UCSD-AML1 (cell line): ENCODE results near the gene DDI1.

Source experiments
- DNase-seq: peaks from one replicate; lab custom pipeline; 2025; ENCODE audit not compliant: unreplicated experiment; lab: John Stamatoyannopoulos, UW

The DDI1 gene

DNA sequence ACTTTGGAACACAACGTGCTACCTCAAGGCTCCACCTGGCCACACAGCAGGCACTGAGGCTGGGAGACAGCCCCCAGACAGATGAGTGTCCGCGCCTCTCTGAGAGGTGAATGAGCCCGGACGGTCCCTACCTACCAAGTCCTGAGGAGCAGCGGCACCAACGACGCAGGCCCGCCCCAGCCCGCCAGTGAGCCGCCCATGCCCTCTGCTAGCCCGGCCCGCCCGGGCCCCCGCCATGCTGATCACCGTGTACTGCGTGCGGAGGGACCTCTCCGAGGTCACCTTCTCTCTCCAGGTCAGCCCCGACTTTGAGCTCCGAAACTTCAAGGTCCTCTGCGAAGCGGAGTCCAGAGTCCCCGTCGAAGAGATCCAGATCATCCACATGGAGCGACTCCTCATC, at the start of gene DDI1:
TSS of gene DDI1 (plus strand) at position 53 of the 400 bp plus-strand sequence. CDS start at position 236, 183 bp downstream.
- DNase-seq, result no peak

DNA sequence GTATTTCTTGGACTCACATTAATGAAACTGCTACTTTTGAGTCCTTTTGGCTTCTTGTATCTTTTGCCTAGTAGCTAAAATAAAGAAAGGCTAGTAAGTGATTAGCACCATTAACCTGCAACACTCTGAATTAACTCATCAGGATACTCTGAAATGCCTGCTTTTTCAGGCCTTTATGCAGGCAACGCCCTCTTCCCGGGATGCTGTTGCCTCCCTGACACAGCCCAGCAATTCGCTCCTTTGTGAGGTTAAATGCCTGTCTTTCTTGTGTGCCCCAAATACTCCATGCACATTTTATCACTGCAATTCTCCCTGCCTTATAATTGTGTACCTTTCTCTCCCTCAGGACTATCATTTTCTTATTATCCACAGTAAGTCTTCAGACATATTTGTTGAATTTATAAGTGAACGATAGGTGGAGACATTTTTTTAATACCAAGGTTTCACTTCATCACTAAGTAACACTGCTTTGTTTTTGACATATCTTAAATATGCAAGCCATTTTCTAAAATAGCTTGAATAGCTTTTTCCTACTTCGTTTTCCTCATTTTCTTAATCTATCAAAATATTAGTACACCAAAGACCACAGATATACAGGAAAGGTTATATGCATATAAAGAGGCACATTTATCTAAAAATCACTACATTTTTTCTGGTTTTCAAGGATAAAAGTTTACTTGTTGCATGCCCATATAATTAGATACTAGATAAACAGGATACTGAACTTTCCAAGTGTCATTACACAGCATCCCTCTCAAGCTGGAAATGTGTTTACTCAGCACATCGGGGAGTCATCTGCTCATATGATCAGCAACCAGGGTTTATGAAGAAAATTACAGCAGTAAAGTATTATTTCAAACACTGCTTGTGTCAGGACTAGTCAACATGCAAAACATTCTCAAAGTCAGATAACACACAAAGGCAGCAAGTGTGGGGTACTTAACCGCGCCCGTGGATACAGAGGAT, 48.5 kb upstream of the DDI1 start:
- no peak for DNase-seq

DNA sequence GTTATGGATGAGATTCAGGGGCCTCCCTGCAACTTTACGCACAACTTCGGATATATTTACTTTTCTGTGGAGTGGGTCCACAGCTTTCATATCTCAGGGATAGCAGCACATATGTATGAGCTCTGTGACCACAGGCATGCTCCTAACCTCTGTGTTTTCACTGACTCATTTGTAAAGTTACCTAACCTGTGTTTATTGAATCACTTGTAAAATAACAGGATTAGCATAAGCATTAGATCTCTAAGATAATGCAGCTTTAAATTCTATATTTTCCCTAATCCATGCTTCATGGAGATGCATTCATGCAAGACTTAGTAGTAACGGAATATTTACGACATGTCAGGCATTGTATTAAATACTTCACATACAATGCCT, 47.9 kb upstream of the DDI1 start:
- no peak for DNase-seq

DNA sequence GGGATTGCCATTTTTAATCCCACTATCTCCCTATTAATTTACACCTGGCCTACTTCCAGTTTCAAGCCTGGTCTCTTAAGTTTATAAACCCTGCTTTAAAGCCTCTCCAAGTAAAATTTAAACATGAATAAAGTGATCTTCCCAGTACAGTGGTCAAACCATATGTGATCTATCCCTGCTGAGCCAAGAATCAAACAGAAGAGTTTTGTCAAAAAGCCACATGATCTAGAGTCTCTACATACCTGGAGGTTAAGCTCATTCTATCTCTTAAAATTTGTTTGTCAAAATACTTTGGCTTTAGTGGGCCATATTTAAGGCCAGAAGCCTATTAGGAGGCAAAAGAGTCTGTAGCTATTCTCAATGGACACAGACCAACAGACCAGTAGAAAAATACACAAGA, 42.9 kb upstream of the DDI1 start:
- DNase-seq, result no peak

DNA sequence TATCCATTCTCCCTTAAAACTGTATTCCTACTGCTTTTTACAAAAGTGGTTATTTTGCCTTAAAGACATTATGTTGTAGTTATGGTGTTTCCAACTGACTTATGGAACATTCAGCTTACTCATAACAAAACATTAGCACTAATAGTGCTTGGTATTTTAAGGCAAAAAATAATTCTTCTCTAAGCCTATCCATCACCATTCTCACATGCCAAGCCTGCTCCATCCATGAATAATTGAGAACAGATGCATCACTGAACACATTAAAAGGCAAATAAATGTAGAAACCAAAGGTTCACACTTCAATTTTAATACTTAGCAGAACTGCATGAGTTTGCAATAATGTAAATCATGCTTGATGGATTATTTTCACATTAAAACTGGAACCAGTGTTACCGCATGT, 42.3 kb upstream of the DDI1 start:
- no peak for DNase-seq

DNA sequence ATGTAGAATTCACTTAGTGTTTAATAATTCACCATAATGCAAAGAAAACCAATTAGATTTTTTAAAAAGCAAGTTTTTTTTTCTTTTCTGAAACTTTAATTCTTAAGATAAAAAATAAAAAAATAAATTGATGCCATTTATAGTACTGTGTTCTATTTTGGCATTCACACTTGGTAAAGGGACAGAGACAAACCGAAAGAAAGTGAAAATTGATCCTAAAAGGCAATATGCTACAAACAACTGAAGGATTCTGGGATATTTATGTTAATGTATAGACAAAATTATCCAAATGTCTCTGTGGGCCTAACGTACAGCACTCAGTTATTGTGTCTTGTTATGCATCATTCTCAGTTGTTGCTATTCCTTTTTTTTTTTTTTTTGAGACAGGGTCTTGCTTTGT, 41.9 kb upstream of the DDI1 start:
- DNase-seq, result no peak

DNA sequence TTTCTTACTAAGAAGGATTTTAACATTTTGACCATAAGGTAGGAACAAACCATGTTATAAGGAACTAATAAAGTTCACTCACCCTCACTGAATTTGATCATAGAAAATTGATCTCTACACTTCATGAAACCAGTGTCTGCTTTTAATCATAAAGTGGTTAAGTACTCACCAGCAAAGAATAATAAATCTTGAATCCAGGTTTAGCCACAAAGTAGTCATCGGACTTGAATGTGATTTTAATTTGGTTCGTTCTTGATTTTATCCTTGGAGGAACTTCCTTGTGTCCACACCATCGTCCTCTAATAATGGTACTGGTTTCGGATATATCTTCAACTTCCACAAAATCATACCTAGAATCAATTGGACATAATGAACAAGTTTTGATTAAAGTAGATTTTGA, 40.5 kb upstream of the DDI1 start:
- no peak for DNase-seq

DNA sequence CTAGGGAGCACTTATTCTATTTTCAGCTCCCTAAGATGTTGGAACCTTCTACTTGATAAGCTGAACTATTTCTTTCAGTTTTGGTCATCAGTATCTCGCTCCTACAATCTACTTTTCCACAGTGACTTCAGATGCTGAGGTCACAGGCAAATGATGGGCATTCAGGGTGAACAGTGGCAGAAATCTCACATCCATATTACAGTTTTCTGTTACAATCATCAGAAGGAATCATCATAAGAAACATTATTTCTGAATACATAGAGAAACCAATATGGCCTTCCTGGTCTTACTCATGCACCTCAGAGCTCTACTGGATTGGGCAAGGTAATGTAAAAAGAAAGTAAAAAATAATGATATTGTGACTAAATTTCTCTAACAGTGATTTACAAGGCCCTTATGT, 39.4 kb upstream of the DDI1 start:
- no peak for DNase-seq

DNA sequence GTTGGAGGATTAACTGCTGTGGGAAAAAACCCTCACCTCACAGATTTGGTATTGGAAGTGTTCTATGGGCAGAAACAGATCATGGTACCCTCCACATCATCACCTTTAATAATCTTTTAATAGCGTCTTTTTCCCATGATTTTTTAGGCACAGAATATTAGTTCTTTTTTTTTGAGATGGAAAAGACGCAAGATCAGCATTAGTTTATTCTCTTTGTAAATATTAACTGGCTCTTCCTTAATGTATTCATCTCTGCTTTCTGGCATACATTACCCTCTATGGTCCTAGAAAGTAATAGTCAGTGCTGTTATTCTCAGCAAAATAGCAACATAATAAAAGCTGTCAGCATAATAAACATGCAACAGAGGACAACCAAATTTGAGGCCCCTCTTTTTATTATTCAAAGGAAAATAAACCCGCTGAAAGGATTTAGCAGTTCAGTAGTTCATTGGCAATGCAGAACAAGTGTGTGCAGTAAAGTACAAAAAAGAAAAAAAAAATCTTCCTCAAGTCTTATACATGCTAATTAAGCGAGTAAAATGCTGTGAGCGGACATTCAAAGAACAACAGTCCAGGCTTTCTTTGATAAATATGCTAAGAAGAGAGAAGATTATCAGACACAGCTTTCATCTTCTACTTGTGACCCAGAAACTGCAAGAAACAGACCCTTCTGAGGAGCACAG, 37.5 kb upstream of the DDI1 start:
- no peak for DNase-seq

DNA sequence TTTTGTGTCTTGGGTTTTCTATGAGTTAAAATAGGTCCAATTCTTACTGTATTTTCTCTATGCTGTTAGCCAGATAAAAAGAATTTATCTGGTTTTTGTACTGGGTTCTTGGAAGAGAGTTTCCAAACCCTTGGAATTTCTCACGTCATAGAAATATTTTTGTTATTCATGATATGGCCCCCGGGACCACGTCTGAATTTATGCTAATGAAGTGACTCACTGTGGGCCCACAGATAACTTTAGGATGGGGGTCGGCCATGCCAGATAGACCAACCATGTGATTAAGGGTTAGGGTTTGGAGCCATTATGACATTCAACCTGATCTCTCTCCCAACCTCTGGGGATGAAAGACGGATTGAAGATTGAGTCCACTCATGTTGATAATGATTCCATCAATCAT, 35.6 kb upstream of the DDI1 start:
- DNase-seq, result no peak

DNA sequence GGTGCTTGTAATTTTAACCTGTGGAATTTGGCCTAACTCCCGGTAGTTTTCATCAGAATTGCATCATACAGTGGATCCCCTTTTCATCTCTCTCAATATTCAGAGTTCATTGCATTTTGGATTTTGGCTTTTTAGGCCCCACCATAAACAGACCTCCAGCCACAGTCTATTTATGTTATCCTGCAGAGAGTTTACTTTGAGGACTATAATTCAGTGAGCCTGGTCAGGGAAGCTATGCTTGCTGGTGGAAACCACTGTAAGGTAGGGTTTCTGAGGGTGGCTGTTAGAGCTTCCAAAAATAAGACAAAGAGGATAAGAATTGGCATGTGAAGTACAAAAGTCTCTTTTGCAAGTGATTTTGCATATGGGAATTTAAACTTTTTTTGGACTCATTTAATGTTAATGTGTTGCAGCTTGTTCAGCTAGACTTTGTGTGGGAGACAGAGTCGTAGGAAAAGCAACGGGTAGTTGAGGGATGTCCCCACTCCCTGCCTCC, 34.8 kb upstream of the DDI1 start:
- DNase-seq, result no peak

DNA sequence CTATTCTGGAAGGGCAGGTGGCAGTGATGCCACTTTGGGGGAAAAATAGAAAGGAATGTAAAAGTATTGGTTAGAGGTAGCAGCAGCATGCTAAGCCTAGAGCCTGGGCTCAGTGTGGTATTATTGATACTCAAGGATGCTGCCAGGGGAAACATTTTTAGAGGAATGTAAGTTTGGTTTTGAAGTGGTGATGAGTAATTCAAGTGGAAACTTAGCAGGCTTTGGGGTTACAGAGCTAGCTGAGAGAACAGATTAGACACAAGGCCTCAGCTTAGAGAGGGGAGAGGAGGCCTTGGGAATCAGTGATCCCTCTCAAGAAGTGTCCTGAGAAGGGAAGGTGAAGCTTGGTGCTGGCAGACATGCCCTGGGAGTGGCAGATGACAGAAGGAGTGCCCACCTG, 32.9 kb upstream of the DDI1 start:
- no peak for DNase-seq

DNA sequence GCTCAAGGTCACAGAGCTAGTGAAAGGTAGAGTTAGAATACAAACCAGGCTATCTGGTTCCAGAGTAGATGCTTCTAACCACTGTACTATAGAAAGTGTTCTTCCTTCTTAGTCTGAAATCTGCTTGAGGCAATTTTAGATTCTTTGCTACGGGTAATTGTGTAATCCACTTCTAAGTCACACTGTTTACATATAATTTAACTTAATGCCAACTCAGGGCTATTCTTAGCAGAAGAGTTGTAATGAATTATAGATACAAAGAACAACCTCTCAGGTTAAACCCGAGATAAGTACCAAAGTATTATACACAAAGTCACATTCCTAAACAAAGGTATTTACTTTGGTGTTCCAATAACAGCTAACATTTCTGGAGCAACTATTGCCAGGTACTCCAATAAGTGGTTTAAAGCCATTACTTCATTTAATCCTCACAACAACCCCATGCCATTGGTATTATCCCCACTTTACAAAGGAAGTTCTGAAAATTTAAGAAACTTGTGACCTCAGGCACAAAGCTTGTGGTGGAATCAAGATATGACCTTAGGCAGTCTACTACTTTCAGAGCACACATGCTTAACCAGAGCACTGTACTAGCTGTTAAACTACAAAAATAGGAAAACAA, 31.1 kb upstream of the DDI1 start:
- DNase-seq, result no peak

DNA sequence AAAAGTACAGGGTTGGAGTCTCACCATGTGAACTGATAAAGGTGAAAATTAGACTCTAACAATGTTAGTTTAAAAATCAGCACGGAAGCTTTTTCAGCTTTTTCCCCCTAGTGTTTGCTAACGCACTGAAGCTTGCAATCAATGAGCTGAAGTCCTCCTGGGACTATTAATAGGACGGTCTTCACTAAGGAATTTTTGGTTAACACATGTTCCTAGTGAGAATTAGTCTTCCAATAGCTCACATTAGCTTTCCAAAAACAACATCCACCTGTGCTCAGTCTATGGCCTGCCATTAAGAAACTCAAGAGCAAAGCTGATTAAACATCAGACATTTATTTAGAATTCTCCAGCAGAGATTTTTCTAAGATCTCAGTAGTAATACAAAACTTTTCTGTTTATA, 26.7 kb upstream of the DDI1 start:
- no peak for DNase-seq

DNA sequence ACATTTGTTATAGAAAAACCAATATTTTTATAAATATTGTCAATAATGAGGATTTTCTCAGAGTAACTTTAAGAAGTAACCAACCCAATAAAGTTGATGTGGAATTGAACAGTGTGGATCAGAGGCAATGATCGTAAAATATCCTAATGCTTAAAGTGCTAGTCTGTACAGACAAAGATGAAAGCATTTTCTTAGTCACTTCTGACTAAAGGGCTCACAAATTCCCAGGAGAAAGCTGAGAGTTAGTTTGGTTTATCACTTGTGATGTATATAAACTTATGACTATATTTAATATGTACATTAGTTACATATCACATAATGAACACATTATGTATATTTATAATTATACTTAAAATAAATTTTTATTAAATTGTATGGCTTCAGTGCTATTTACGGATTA, 25.4 kb upstream of the DDI1 start:
- no peak for DNase-seq

DNA sequence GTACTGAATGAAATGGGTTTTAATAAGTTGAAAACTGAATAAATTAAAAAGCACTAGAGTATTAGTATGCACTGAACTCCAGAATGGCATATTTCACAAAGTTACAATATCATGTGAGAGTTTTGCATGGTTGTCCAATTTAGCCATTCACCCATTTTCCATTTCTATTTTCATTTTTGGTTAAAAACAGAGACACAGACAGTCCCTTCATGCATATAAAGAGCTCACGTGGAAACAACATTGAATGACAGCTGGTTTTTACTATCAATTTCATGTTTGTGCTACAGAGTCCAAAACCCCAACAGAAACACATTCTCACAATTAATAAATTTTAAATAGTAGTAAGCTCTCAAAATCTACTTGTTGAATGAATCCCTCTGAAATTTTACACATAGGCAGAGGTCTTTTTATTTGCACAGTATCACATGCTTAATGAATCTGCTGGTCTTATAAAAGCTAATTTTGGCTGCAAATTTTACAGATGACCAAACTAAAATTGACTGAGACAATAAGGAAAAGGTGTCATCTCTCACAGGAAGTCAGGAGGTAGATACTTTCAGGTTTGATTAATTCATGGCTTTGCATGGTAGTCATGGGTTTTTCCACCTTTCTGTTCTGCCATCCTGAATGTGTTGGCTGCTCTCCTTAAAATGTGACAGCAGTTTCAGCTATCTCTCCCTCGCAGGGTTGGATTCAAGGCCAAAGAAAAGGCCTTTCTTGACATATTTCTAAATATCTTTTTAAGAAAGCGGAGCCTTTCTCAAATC, 20.6 kb upstream of the DDI1 start:
- DNase-seq, result no peak

DNA sequence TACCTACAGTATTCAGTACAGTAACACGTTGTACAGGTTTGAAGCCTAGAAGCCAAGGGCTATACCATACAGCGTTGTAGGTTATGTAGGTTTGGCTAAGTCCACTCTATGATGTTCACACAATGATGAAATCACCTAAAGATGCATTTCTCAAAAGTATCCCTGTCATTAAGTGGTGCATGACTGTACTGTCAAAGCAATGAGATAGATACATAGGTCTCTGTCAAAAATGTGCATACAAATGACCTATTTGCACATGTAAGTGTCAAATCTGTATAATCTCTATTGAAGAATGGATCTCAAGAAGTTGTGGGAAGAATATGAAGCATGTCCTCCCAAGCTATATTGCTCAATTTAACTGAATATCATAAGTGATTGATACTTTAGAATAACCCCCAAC, 11.9 kb upstream of the DDI1 start:
- no peak for DNase-seq

DNA sequence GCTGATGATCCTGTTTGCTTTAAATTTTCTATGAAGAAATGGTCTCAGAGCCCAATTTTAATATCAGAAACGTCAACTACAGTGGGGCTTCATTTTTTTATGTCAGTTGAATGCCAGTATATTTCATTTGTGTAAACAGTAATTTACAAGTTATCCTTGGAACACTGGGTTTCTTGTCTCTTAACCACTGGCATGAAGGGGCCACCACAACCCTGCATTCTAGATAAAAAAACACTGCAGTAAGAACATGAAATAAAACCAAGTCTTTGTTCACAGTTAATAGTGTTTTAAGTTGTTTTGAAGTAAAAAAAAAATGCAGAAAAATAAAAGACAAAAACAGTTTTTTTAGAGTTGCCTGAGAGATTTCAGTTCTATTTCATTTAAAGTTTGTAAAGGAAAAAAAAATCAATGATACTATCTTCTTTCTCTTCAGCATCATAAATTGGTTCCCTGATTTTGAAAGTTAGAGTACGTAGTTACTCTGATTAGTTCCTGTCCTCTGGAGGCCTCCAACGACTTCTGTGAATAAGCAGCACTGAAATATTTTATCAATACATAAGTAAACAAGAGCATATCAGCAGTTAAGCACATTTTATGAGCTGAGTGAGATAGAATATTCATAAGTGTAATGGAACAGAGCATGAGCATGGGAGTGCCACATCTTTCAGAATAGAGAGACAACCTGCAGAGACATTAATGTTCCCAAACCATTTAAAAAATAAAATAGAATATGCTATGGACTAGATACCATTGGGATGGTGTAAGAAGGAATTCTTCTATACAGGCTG, 7.8 kb upstream of the DDI1 start:
- DNase-seq, result no peak

DNA sequence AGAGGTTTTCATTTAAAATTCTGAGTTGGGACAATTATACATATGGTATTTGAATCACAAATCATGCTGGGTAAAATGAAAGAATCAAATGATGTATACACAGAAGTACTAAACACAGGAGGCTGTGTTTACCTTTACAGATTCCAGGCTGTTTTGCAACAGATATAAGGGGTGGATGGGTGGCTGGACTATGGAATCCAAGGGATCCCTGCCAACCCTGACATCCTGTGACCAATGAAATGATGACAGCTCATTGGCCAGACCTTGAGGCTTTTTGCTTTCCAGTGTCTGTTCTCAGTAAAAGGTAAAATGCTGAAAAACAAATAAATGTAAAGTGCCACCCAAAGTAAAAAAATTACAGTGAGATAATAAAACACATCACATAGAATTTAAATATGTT, 3.3 kb upstream of the DDI1 start:
- DNase-seq, result no peak

DNA sequence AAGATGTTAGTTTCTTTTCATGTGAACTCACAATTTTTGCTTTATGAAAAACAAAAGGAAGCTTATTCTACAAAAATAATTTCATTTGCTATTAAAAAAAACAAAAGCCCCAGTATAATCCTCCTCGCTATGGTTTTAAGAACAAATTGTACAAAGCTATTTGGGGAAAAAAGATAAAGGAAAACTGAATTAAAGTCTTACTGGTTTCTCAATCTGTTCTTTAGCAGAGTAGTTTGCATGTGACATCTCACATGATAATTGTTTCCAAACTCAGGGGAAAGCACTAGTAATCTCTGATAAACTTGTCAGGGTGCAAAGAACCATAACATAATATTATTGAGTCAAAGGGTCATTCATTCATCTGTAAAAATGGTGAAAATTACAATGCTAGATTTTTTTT, 2.9 kb upstream of the DDI1 start:
- no peak for DNase-seq
